HFF-Myc (cell line): Measurements from ENCODE around the gene LOC101059915.
"Not testable (repeated sequence)": the region's sequence is repeated elsewhere in the genome, so short reads cannot be mapped to it uniquely, and the experiment has no call there.

Experiments
- DNase-seq: peaks from one replicate; pipeline ENCODE4 v3.0.0-alpha.2; 2011; ENCODE audit warnings: low read depth; ENCODE audit errors: extremely low read depth
- H3K4me3 ChIP-seq: replicated peaks from 2 replicates; pipeline ENCODE4 v1.5.1; 2011; ENCODE audit warnings: low read depth, mild to moderate bottlenecking, control low read depth, low read length
- TF ChIP-seq, protein P1 (sequence below): IDR thresholded peaks from 2 replicates; pipeline ENCODE4 v1.5.1; 2012; ENCODE audit warnings: mild to moderate bottlenecking, low read depth, low read length, control low read depth; ENCODE audit errors: missing control alignments

Gene LOC101059915

DNA sequence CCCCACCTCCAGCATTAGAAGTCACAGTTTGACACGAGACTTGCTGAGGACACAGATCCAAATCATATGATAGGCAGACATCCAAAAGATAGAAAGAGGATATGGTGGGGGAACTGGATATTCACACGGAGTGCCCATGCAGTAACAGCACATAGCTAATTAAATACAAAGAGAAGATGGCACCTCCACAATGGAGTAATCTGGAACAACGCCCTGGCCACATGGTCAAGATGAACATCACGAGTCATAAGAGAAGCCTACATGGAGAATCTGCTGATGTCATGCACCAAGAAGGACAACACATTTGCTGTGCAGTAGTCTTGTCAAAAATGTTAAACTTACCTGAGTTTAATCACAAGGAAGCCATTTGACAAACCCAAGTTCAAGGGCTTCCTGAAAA, 10.1 kb upstream of the LOC101059915 start:
- TF ChIP-seq, protein P1, sequence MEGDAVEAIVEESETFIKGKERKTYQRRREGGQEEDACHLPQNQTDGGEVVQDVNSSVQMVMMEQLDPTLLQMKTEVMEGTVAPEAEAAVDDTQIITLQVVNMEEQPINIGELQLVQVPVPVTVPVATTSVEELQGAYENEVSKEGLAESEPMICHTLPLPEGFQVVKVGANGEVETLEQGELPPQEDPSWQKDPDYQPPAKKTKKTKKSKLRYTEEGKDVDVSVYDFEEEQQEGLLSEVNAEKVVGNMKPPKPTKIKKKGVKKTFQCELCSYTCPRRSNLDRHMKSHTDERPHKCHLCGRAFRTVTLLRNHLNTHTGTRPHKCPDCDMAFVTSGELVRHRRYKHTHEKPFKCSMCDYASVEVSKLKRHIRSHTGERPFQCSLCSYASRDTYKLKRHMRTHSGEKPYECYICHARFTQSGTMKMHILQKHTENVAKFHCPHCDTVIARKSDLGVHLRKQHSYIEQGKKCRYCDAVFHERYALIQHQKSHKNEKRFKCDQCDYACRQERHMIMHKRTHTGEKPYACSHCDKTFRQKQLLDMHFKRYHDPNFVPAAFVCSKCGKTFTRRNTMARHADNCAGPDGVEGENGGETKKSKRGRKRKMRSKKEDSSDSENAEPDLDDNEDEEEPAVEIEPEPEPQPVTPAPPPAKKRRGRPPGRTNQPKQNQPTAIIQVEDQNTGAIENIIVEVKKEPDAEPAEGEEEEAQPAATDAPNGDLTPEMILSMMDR: no peak
- H3K4me3 ChIP-seq: no peak overlapping the region
- no peak for DNase-seq

DNA sequence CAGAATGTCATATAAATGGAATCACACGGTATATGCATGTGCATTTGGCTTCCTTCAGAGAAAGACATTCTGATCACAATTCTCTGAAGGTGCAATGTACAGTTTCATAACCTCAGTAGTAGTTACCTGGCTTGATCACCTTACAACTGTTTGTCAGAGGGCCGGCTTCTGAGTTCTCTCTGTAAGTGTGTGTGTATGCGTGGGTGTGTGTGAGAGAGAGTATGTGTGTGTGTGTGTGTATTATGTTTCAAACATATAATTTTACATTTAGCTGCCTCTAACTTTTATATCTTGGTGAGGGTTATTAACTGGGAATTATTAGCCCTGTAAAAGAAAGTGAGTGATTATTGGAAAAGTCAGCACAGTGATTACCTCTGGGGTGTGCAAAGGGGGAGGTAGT, 8.0 kb upstream of the LOC101059915 start:
- TF ChIP-seq, protein P1: no peak
- H3K4me3 ChIP-seq: no peak overlapping the region
- DNase-seq: no peak

DNA sequence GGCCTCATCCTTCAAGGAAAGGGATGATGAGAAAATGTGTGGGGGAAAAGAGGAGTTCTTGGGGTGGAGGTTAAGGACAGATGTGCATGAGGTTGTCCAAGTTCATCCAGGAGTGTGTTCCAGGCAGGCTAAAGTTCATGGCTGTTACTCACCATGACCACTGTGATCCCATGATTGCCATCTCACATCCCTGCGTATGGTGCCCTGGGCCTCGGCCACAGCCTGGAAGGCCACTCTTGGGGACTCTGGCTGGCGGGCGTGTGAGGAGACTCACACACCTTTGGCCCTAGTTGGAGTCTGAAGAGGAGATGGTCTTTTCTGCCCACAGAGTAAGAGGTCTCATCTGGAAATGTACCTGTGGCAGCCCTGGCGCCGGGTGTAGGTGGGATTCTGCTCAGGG, 7.4 kb upstream of the LOC101059915 start:
- DNase-seq: no peak
- no peak overlapping the region for H3K4me3 ChIP-seq
- TF ChIP-seq, protein P1: no peak

DNA sequence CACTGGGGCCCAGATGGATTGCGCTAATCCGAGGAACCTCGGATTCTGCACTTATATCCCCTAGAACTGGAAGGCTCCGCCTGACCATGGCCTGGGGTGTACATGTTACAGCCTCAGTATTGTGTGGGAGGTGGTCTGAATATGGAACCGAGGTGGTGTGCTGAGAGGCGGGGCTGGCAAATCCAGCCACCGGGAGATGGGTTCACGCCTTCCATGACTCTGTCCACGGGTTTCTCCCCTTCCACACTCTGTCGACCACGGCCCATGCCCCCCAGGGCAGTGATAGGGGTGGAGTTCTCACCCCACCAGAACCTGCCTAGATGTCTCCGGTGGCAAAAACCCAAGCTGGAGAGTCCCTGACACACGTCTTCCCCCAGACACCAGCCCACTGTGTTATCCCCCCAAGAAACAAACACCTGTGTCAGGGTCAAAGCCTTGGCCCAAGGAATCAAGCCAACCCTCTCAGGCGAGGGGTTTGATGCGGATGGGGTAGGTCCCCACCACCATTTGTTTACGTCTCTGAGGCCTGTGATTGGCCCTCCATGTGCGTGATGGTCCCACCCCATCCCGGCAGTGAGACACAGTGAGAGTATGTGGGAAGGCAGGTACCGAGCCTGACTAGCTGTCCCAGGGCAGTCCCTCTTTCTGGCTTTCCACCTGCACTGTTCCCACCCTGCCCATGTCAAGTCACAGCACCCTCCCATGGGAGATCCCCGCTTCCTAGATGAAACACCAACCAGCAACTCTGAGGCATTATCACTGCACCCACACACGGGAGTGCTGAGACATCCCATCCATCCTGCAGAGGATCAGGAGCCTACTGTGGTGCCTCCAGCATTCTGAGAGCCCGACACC, 6.6 kb upstream of the LOC101059915 start:
- DNase-seq: no peak
- H3K4me3 ChIP-seq: no peak overlapping the region
- TF ChIP-seq, protein P1: no peak

DNA sequence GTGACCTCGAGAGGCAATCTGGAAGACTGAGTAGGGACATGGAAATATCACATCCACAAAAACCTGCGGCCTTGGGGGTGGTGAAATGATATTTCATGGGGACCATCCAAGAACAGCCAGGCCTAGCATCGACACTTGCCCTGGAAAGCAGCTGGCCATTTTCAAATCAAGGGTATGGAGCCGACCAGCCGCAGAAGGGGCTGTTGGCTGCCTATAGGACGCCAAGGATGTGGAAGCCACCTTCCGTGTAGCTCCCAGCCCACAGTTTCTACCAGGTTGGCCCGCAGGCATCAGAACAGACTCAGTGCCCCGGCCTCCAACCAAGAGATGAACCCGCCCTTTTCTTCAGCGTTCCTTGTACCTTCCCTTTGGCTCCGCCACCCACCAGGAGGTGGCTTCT, 5.4 kb upstream of the LOC101059915 start:
- DNase-seq: no peak
- TF ChIP-seq, protein P1: no peak
- H3K4me3 ChIP-seq: no peak overlapping the region

DNA sequence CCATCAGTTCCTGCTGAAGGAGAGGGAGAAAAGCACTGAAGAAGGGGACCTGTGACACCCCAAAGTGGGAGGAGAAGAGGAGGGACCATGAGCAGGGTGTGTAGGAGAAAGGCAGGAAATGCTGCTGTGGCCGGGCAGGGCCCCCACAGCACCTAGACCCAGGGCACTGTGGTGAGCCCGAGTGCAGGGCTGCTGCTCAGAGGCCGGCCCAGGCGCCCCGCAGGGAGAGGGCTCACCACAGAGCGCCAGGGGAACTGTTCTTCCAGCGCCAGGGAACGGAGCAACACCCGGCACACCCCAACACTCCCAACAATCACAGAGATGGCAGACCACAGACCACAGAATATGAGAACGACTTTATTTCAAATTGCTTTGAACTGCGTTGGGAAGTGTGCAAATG, 4.7 kb upstream of the LOC101059915 start:
- H3K4me3 ChIP-seq, DNase-seq: not testable (repeated sequence)

DNA sequence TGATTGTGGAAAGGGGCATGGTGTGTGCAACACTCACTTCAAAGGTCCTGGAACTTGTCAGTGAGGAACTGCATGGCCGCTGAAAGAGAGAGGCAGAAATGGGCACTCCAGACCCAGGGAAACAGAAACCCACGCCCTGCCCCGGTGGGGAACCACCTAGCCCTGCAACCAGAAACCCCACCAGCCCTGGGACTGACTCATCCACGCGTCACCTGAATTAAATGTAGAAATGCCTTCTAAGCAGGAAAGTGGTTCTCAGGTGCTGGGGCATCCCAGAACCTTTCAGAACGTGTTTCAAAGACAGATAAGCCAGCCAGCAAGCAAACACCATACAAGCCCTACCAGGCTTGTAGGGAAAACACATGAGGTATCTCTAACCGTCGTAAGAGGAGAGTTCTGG, 4.1 kb upstream of the LOC101059915 start:
- not testable (repeated sequence) for DNase-seq, H3K4me3 ChIP-seq

DNA sequence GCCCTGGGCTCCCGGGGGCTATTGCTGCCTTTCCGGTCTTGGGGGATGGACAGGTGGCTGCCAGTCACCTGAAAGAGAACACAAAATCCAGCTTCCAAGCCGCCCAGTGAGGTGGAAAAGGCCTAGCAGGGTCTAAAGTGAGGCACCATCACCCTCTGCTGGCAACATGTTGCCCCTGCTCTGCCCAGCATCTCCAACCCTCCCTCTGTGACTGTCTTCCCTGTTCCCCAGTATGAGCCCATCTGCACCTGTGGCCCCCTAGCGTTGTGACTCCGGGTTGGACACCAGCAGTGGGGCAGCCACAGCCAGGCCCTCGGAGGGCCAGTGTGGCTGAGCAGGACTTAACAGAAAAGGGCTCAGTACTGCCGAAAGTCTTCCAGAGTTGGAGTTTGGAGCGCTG, 3.1 kb upstream of the LOC101059915 start:
- not testable (repeated sequence) for DNase-seq, H3K4me3 ChIP-seq
- TF ChIP-seq, protein P1: peak; percentile 26
